Transverse colon (tissue), 4 donors: Measurements from ENCODE around the gene CHD1L.

Experiments
- CTCF ChIP-seq, 5 experiments: fragments of 200-600 bp in 3 of 5; fragments of 450-650 bp in 2 of 5; sonication (generic) in 3 of 5; IDR thresholded peaks; 1 replicate in 2 of 5; 2 replicates in 3 of 5; pipeline ENCODE4 v1.5.1; 2016 to 2017; ENCODE audit warnings: antibody characterized with exemption in 5 of 5, inconsistent platforms in 3 of 5, mild to moderate bottlenecking in 2 of 5, moderate library complexity in 1 of 5
- EP300 ChIP-seq: sonication (generic); formaldehyde crosslinking; IDR thresholded peaks from one replicate; pipeline ENCODE4 v1.6.1; 2017; ENCODE audit warnings: antibody characterized with exemption, low read depth
- POLR2A ChIP-seq: fragments of 450-650 bp; IDR thresholded peaks from one replicate; pipeline ENCODE4 v1.6.1; 2016; ENCODE audit warnings: antibody characterized with exemption, mild to moderate bottlenecking, moderate library complexity
- POLR2AphosphoS5 ChIP-seq, 3 donors: sonication (generic); formaldehyde crosslinking; IDR thresholded peaks; one replicate each; pipeline ENCODE4 v1.6.1; 2016; ENCODE audit warnings: antibody characterized with exemption in 3 of 3

DNA sequence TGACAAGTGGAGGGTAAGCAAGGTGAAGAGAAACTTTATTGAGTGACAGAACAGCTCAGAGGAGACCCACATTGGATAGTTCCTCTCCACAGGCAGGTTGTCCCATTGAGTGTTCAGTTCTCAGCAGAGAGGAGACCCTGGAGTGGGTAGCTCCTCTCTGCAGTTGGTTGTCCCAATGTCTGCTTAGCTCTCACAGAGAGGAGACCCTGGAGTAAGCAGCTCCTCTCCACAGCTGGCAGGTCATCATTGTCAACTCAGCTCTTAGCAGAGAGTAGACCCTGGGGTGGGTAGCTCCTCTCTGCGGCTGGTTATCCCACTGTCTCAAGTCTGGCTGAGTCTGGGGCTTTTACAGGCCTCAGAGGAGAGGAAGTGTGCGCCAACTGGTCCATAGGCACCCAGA lies 6.0 kb upstream of the CHD1L start:
- TF ChIP-seq POLR2A (no peak), CTCF (IDR thresholded peaks at IDR 0.05) (no peak), POLR2AphosphoS5 (IDR thresholded peaks at IDR 0.05) (no peak), EP300 (no peak)
